Ishikawa (cell line): ENCODE data around the gene ZNF649.

Source experiments
- CEBPB ChIP-seq: IDR thresholded peaks from 2 replicates; pipeline ENCODE4 v1.6.1; 2012
- CREB1 ChIP-seq: IDR thresholded peaks from 2 replicates; pipeline ENCODE4 v1.6.1; 2012; ENCODE audit warnings: low read depth
- NFIC ChIP-seq: IDR thresholded peaks from 2 replicates; pipeline ENCODE4 v1.6.1; 2012
- REST ChIP-seq: IDR thresholded peaks from 2 replicates; pipeline ENCODE4 v1.6.1; 2012; ENCODE audit warnings: low read depth, mild to moderate bottlenecking
- TAF1 ChIP-seq: IDR thresholded peaks from 2 replicates; pipeline ENCODE4 v1.6.1; 2012; ENCODE audit warnings: low read depth, mild to moderate bottlenecking
- TCF12 ChIP-seq: IDR thresholded peaks from 2 replicates; pipeline ENCODE4 v1.6.1; 2012; ENCODE audit warnings: low read depth
- TEAD4 ChIP-seq: IDR thresholded peaks from 2 replicates; pipeline ENCODE4 v1.6.1; 2012
- YY1 ChIP-seq: IDR thresholded peaks from 2 replicates; pipeline ENCODE4 v1.6.1; 2012; ENCODE audit warnings: low read depth

- TF ChIP-seq CEBPB (no peak), TAF1 (no peak), TCF12 (no peak), REST (no peak), CREB1 (no peak), TEAD4 (no peak), YY1 (no peak), NFIC (no peak)
These were observed 3.0 kb downstream of the ZNF649 start for GRCh38 chr19:51901860-51902259.
